Brain microvascular endothelial cell (primary cell): Measurements from ENCODE around the gene RFWD3.

Source experiments
- DNase-seq: peaks from one replicate; pipeline ENCODE4 v3.0.0-alpha.2; 2020
- H3K27ac ChIP-seq: fragments of 250-450 bp; sonication (Bioruptor Pico); 2 replicates; pipeline ENCODE4 v1.5.1; 2020; ENCODE audit warnings: mild to moderate bottlenecking, moderate library complexity
- H3K27me3 ChIP-seq: fragments of 250-450 bp; sonication (Bioruptor Pico); replicated peaks from 2 replicates; pipeline ENCODE4 v1.5.1; 2020; ENCODE audit warnings: mild to moderate bottlenecking
- H3K36me3 ChIP-seq: fragments of 250-450 bp; sonication (Bioruptor Pico); replicated peaks from 2 replicates; pipeline ENCODE4 v1.5.1; 2020; ENCODE audit warnings: mild to moderate bottlenecking
- H3K4me3 ChIP-seq: 2 replicates; pipeline ENCODE4 v1.5.1; 2011; ENCODE audit warnings: low read depth, mild to moderate bottlenecking, control low read depth, low read length, moderate library complexity
- CTCF ChIP-seq: IDR thresholded peaks from 2 replicates; pipeline ENCODE4 v1.5.1; 2011; ENCODE audit warnings: low read depth, mild to moderate bottlenecking, moderate library complexity, low read length, control low read depth, inconsistent platforms; ENCODE audit errors: missing control alignments
- in situ Hi-C: cut with HindIII; loops from 2 replicates; pipeline ENCODE4 v1.10.0; 2017; ENCODE audit warnings: low sequenced_read_pairs, low pct_ligation_motif_present

The RFWD3 gene

DNA sequence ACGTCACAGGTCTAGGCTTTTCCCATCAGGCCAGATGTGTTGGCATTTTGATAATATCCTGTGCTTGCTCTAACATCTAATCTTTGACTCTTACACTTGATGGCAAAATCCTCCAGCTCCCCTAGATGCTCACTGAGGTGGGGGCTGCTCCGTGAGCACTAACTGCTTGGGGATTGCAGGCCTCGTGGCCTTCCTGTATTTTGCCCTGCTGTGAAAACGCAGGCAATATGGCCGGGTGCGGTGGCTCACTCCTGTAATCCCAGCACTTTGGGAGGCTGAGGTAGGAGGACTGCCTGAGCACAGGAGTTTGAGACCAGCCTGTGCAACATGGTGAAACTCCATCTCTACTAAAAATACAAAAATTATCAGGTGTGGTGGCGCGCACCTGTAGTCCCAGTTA, 43.7 kb upstream of the RFWD3 start:
- TF ChIP-seq CTCF: no peak
- no peaks in the 10 kb centered on the region for H3K36me3 ChIP-seq
- no peak overlapping the region for H3K27ac ChIP-seq
- no peaks in the 10 kb centered on the region for H3K27me3 ChIP-seq
- no peak overlapping the region for H3K4me3 ChIP-seq
- no peak for DNase-seq
- in situ Hi-C loops: no loop called here

GRCh38 chr16:74709441-74709877, 42.8 kb upstream of the RFWD3 start:
- H3K36me3 ChIP-seq: no peaks in the 10 kb centered on the region
- TF ChIP-seq CTCF: peak; percentile 99
- no peaks in the 10 kb centered on the region for H3K27me3 ChIP-seq
- in situ Hi-C loops: no loop called here
- no peak overlapping the region for H3K4me3 ChIP-seq
- DNase-seq: peak; percentile 49
- H3K27ac ChIP-seq: no peak overlapping the region

DNA sequence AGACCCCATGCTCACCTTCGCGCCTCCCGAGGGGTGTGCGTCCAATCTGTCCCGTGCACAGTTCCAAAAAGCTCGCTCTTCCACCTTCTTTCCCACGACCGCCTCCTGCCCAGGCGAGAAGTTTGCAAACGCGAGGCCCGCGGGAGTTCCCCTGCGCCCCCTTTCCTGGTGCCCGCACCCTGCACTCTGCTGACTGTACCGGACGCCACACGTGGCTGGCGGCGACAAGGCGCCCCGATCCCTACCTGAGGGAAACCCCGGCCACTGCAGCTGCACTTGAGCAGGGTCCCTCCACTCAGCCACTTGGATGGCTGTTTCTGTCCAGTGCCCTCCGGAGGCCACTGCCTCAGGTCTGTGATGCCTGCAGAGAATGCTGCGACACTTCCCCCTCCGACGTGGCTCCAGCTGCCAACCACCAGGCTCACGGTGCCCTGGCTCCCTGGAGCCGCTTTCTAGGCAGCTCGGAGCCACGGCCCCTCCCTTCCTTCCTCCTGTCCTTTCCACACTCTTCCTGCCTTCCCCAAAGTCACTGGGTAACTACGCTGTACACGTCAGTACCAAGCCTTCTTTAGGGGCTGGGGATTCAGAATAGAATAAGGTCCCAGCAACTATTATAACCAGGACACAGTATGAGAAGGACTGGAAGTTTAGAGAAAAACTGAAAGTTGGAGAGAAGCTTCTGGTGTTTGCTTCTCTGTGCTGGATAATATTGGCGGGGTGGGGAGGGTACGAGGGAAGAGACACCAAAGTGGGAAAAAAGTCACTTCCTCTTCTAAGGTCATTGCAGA, 34.0 kb upstream of the RFWD3 start, which contains the start of gene MLKL:
TSS of gene MLKL (minus strand) at position 425 of the 788 bp plus-strand sequence. CDS start 5,105 bp downstream, outside the sequence.
- DNase-seq: peak; percentile 16
- in situ Hi-C loops: no loop called here
- peak within 1 kb of the TSS; percentile 75 for H3K27ac ChIP-seq

GRCh38 chr16:74700116-74700437, 33.4 kb upstream of the RFWD3 start:
- peak overlapping the region; percentile 75 for H3K27ac ChIP-seq
- H3K27me3 ChIP-seq: no peaks in the 10 kb centered on the region
- in situ Hi-C loops: no loop called here
- H3K36me3 ChIP-seq: peaks cover 4% of the 10 kb centered on the region
- TF ChIP-seq CTCF: no peak
- H3K4me3 ChIP-seq: peak overlapping the region; percentile 89
- no peak for DNase-seq

More for the DNA sequence above, 34.0 kb upstream of the RFWD3 start, which contains the start of gene MLKL:
- peak within 1 kb of the TSS; percentile 89 for H3K4me3 ChIP-seq
- H3K36me3 ChIP-seq: no peaks in the 10 kb centered on the region
- peak; percentile 28 for TF ChIP-seq CTCF
- no peaks in the 10 kb centered on the region for H3K27me3 ChIP-seq

DNA sequence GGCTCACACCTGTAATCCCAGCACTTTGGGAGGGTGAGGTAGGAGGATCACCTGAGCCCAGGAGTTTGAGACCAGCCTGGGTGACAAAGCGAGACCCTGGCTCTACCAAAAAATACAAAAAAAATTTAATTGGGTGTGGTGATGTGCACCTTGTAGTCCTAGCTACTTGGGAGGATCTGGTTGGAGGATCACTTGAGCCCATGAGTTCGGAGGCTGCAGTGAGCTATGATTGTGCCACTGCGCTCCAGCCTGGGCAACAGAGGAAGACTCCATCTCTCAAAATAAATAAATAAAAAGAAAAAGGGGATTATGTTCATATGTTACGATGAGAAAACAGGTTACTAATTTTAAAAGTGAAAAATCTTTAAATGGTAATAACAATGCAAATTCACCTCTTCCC, 33.0 kb upstream of the RFWD3 start:
- Histone ChIP-seq H3K27me3 (no peaks in the 10 kb centered on the region), H3K36me3 (peaks cover 7% of the 10 kb centered on the region), H3K4me3 (peak overlapping the region; percentile 89), H3K27ac (no peak overlapping the region)
- in situ Hi-C loops: no loop called here
- no peak for TF ChIP-seq CTCF
- no peak for DNase-seq
